Stimulated activated effector memory CD8-positive, alpha-beta T cell treated with anti-CD3 and anti-CD28 coated beads, Interleukin-12 subunit alpha, Interleukin-12 subunit beta, amount 100 ng/mL, for 72 hours (primary cell): ENCODE results near the gene SPDYA.
A peak's percentile ranks its signal among the peaks of the same experiment; 100 is the strongest.
"Not testable (repeated sequence)": the region's sequence is repeated elsewhere in the genome, so short reads cannot be mapped to it uniquely, and the experiment has no call there.

Source experiments
- ATAC-seq: fragments of 150-1000 bp; cut with Tn5 transposase; 2 replicates; pipeline ENCODE4 v1.10.0; 2021
- DNase-seq, 2 donors: peaks; one replicate each; pipeline ENCODE4 v3.0.0; 2021 to 2022; ENCODE audit warnings: low spot score in 2 of 2
- H3K27ac Mint-ChIP-seq: one replicate; pipeline ENCODE4 v1.8.0; 2022; ENCODE audit warnings: mild to moderate bottlenecking, mixed read lengths
- H3K36me3 Mint-ChIP-seq: one replicate; pipeline ENCODE4 v1.8.0; 2022; ENCODE audit warnings: mild to moderate bottlenecking, mixed read lengths
- H3K4me1 Mint-ChIP-seq: one replicate; pipeline ENCODE4 v1.8.0; 2022; ENCODE audit warnings: mixed read lengths
- H3K4me3 Mint-ChIP-seq: one replicate; pipeline ENCODE4 v1.8.0; 2022; ENCODE audit warnings: mild to moderate bottlenecking, mixed read lengths
- H3K9me3 Mint-ChIP-seq: one replicate; pipeline ENCODE4 v1.8.0; 2022; ENCODE audit warnings: mixed read lengths

The SPDYA gene

GRCh38 chr2:28810384-28811285 is at the start of gene SPDYA:
SPDYA (plus strand) TSS chr2:28810834; CDS start chr2:28816015, 5,181 bp downstream.
- Mint-ChIP-seq H3K36me3 (peaks cover 5% of the 10 kb centered on the region), H3K4me3 (peak within 1 kb of the TSS; percentile 69), H3K4me1 (peaks cover 12% of the 10 kb centered on the region), H3K9me3 (no peaks in the 10 kb centered on the region), H3K27ac (peak within 1 kb of the TSS; percentile 83)
- DNase-seq (peak; percentile 73 to 87), ATAC-seq (peak; percentile 95)

- Mint-ChIP-seq H3K36me3 (peaks cover 63% of the 10 kb centered on the region), H3K27ac (no peak overlapping the region), H3K4me3 (no peak overlapping the region), H3K4me1 (peaks cover 74% of the 10 kb centered on the region), H3K9me3 (no peaks in the 10 kb centered on the region)
- DNase-seq (no peak), ATAC-seq (peak; percentile 58)
These were observed 49.2 kb upstream of the SPDYA start for GRCh38 chr2:28761420-28761819.

GRCh38 chr2:28764909-28765711 is 45.5 kb upstream of the SPDYA start:
- H3K36me3 Mint-ChIP-seq, result peaks cover 40% of the 10 kb centered on the region
- DNase-seq (no peak), ATAC-seq (no peak)
- no peaks in the 10 kb centered on the region for H3K9me3 Mint-ChIP-seq
- peaks cover 79% of the 10 kb centered on the region for H3K4me1 Mint-ChIP-seq
- no peak overlapping the region for H3K27ac Mint-ChIP-seq
- no peak overlapping the region for H3K4me3 Mint-ChIP-seq

- no peak overlapping the region for H3K4me3 Mint-ChIP-seq
- peaks cover 30% of the 10 kb centered on the region for H3K36me3 Mint-ChIP-seq
These were observed 44.6 kb upstream of the SPDYA start for GRCh38 chr2:28766070-28766469.

GRCh38 chr2:28767337-28767736 is 43.3 kb upstream of the SPDYA start:
- H3K36me3 Mint-ChIP-seq, result peaks cover 24% of the 10 kb centered on the region
- DNase-seq, result no peak
- no peak overlapping the region for H3K27ac Mint-ChIP-seq
- ATAC-seq, result no peak
- no peaks in the 10 kb centered on the region for H3K9me3 Mint-ChIP-seq
- H3K4me1 Mint-ChIP-seq, result peaks cover 81% of the 10 kb centered on the region
- H3K4me3 Mint-ChIP-seq, result no peak overlapping the region

More at GRCh38 chr2:28766070-28766469, 44.6 kb upstream of the SPDYA start:
- ATAC-seq, result no peak
- Mint-ChIP-seq H3K9me3 (no peaks in the 10 kb centered on the region), H3K4me1 (peaks cover 85% of the 10 kb centered on the region), H3K27ac (no peak overlapping the region)
- no peak for DNase-seq

- no peak overlapping the region for H3K4me3 Mint-ChIP-seq
- no peaks in the 10 kb centered on the region for H3K9me3 Mint-ChIP-seq
- peaks cover 19% of the 10 kb centered on the region for H3K36me3 Mint-ChIP-seq
- ATAC-seq (no peak), DNase-seq (no peak)
- H3K4me1 Mint-ChIP-seq, result peaks cover 70% of the 10 kb centered on the region
- H3K27ac Mint-ChIP-seq, result peak overlapping the region; percentile 26
These were observed 42.2 kb upstream of the SPDYA start for GRCh38 chr2:28768422-28768821.

- no peak for ATAC-seq
- Mint-ChIP-seq H3K36me3 (peaks cover 24% of the 10 kb centered on the region), H3K4me1 (peaks cover 65% of the 10 kb centered on the region), H3K4me3 (no peak overlapping the region), H3K27ac (peak overlapping the region; percentile 26), H3K9me3 (no peaks in the 10 kb centered on the region)
- no peak for DNase-seq
These were observed 41.7 kb upstream of the SPDYA start for GRCh38 chr2:28768952-28769351.

- Mint-ChIP-seq H3K9me3 (no peaks in the 10 kb centered on the region), H3K4me1 (peaks cover 58% of the 10 kb centered on the region), H3K4me3 (no peak overlapping the region), H3K27ac (no peak overlapping the region), H3K36me3 (peaks cover 37% of the 10 kb centered on the region)
- ATAC-seq (no peak), DNase-seq (no peak)
These were observed 38.3 kb upstream of the SPDYA start for GRCh38 chr2:28772351-28772750.

- Mint-ChIP-seq H3K4me1 (peaks cover 22% of the 10 kb centered on the region), H3K27ac (peak overlapping the region; percentile 81), H3K9me3 (no peaks in the 10 kb centered on the region)
These were observed 34.2 kb upstream of the SPDYA start for GRCh38 chr2:28776471-28776870.

GRCh38 chr2:28778392-28778791 is 32.2 kb upstream of the SPDYA start:
- Mint-ChIP-seq H3K4me1 (peaks cover 15% of the 10 kb centered on the region), H3K9me3 (no peaks in the 10 kb centered on the region), H3K36me3 (peaks cover 86% of the 10 kb centered on the region), H3K4me3 (no peak overlapping the region), H3K27ac (peak overlapping the region; percentile 32)
- ATAC-seq (no peak), DNase-seq (no peak)

More at GRCh38 chr2:28776471-28776870, 34.2 kb upstream of the SPDYA start:
- Mint-ChIP-seq H3K36me3 (peaks cover 71% of the 10 kb centered on the region), H3K4me3 (no peak overlapping the region)
- peak; percentile 24 for ATAC-seq
- no peak for DNase-seq

- Mint-ChIP-seq H3K4me1 (peaks cover 15% of the 10 kb centered on the region), H3K27ac (peak overlapping the region; percentile 32), H3K9me3 (no peaks in the 10 kb centered on the region), H3K36me3 (peaks cover 87% of the 10 kb centered on the region), H3K4me3 (no peak overlapping the region)
- ATAC-seq, result no peak
- no peak for DNase-seq
These were observed 31.6 kb upstream of the SPDYA start for GRCh38 chr2:28779001-28779400.

GRCh38 chr2:28780496-28780895 is 30.1 kb upstream of the SPDYA start:
- peaks cover 13% of the 10 kb centered on the region for H3K4me1 Mint-ChIP-seq
- H3K4me3 Mint-ChIP-seq, result no peak overlapping the region
- peak overlapping the region; percentile 59 for H3K27ac Mint-ChIP-seq
- DNase-seq (no peak), ATAC-seq (no peak)
- H3K9me3 Mint-ChIP-seq, result no peaks in the 10 kb centered on the region
- H3K36me3 Mint-ChIP-seq, result peaks cover 100% of the 10 kb centered on the region

GRCh38 chr2:28782423-28782822 is 28.2 kb upstream of the SPDYA start:
- DNase-seq (no peak), ATAC-seq (no peak)
- Mint-ChIP-seq H3K4me1 (no peaks in the 10 kb centered on the region), H3K27ac (no peak overlapping the region), H3K36me3 (peaks cover 100% of the 10 kb centered on the region), H3K4me3 (no peak overlapping the region), H3K9me3 (no peaks in the 10 kb centered on the region)

- not testable (repeated sequence) for H3K4me3 Mint-ChIP-seq, H3K27ac Mint-ChIP-seq
These were observed 26.1 kb upstream of the SPDYA start for GRCh38 chr2:28784570-28784969.

GRCh38 chr2:28796620-28797019 is 14.0 kb upstream of the SPDYA start:
- DNase-seq (no peak), ATAC-seq (no peak)
- Mint-ChIP-seq H3K36me3 (peaks cover 100% of the 10 kb centered on the region), H3K4me1 (peaks cover 33% of the 10 kb centered on the region), H3K27ac (no peak overlapping the region), H3K4me3 (no peak overlapping the region), H3K9me3 (no peaks in the 10 kb centered on the region)

More at GRCh38 chr2:28784570-28784969, 26.1 kb upstream of the SPDYA start:
- H3K9me3 Mint-ChIP-seq, ATAC-seq, DNase-seq, H3K4me1 Mint-ChIP-seq: not testable (repeated sequence)
- H3K36me3 Mint-ChIP-seq, result peaks cover 100% of the 10 kb centered on the region
